Measurements from ENCODE around the gene RRBP1. TPM values are rescaled to one million over a fixed set of nuclear protein-coding genes. Genes with fewer than 3 reads are reported as not detected.

RRBP1 gene
- total and polyA plus RNA-seq, 2 donors (not counting 3 experiments of a cell fraction or from before 2014, with no cell fraction given) = 50.3 to 236 TPM

DNA sequence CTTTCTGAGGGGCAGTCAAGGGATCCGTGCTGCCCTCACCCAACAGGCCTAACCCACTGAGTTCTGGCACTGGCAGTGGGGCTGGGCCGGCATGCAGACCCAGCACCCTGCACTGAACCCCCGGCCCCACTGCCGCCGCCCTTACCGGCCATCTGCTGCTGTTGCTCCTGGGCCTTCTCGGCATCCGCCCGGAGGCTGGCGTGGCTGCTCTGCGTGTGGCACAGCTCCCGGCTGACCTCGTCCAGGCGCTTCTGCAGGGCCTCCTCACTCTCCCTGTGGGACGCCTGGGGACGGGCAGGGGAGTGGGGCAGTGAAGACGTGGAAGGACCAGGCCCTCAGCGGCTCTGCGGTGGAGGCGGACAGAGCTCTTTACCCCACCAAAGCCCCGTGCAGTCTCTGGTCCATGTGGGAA lies 52.4 kb downstream of the RRBP1 start:
- H3K27me3 ChIP-seq (ENCODE audit: control insufficient read depth in 2 of 2, insufficient read depth in 2 of 2, low read length in 2 of 2) = no peaks in the 10 kb centered on the region
- DNase-seq (ENCODE audit: low read depth, low spot score) = no peak
- TF ChIP-seq JUN (IDR thresholded peaks at IDR 0.05; ENCODE audit: borderline replicate concordance, insufficient read depth, insufficient read length, low read depth) (no peak), GATA2 (IDR thresholded peaks at IDR 0.05; ENCODE audit: insufficient read depth, insufficient read length, low read depth, low read length) (no peak), MYC (IDR thresholded peaks at IDR 0.05; ENCODE audit: low read depth, low read length) (no peak), EZH2 (IDR thresholded peaks at IDR 0.05; ENCODE audit: borderline replicate concordance, low read depth, low read length, severe bottlenecking) (no peak), POLR2A (IDR thresholded peaks at IDR 0.05; ENCODE audit: low read depth, low read length) (no peak), FOS (IDR thresholded peaks at IDR 0.05; ENCODE audit: borderline replicate concordance, insufficient read depth, low read length) (no peak), POLR2AphosphoS5 (IDR thresholded peaks at IDR 0.05; ENCODE audit: insufficient read depth, low read depth, low read length) (no peak)
- TF ChIP-seq, protein P1, sequence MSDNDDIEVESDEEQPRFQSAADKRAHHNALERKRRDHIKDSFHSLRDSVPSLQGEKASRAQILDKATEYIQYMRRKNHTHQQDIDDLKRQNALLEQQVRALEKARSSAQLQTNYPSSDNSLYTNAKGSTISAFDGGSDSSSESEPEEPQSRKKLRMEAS (IDR thresholded peaks at IDR 0.05; ENCODE audit: insufficient read depth, insufficient read length) = no peak
- TF ChIP-seq, protein P2, sequence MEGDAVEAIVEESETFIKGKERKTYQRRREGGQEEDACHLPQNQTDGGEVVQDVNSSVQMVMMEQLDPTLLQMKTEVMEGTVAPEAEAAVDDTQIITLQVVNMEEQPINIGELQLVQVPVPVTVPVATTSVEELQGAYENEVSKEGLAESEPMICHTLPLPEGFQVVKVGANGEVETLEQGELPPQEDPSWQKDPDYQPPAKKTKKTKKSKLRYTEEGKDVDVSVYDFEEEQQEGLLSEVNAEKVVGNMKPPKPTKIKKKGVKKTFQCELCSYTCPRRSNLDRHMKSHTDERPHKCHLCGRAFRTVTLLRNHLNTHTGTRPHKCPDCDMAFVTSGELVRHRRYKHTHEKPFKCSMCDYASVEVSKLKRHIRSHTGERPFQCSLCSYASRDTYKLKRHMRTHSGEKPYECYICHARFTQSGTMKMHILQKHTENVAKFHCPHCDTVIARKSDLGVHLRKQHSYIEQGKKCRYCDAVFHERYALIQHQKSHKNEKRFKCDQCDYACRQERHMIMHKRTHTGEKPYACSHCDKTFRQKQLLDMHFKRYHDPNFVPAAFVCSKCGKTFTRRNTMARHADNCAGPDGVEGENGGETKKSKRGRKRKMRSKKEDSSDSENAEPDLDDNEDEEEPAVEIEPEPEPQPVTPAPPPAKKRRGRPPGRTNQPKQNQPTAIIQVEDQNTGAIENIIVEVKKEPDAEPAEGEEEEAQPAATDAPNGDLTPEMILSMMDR (IDR thresholded peaks at IDR 0.05; ENCODE audit: extremely low read depth in 1 of 2, insufficient read depth in 1 of 2, low read depth in 1 of 2, low read length in 2 of 2) = no peak
- no TSS peak for BruUV-seq (replicated peaks)
- FAIRE-seq = no peak
- peaks cover 14 to 93% of the 10 kb centered on the region in 2 experiments for H3K36me3 ChIP-seq (ENCODE audit: control insufficient read depth in 2 of 2, extremely low read depth in 1 of 2, insufficient read depth in 2 of 2, low read length in 2 of 2)
- POLR2A ChIA-PET = no interaction called here
- CTCF ChIA-PET = interaction anchor here (1.0 kb wide), 1 partner anchor 124 kb away, joined by 4 read pairs; no protein-coding TSS in a partner anchor
- H3K9me3 ChIP-seq (replicated peaks; ENCODE audit: control insufficient read depth, insufficient read depth, low read length) = no peaks in the 10 kb centered on the region
- H3K9me1 ChIP-seq (replicated peaks; ENCODE audit: control insufficient read depth, extremely low read depth, insufficient read depth, low read length) = no peaks in the 10 kb centered on the region
- no peak overlapping the region for H2AFZ ChIP-seq (ENCODE audit: low read depth, low read length)
- H3K27ac ChIP-seq (ENCODE audit: insufficient read depth, low read depth, low read length) = no peak overlapping the region
- H3K79me2 ChIP-seq (ENCODE audit: control insufficient read depth, insufficient read depth, low read length) = no peaks in the 10 kb centered on the region
- intact Hi-C loops (cut with micrococcal nuclease) = no loop called here
- dilution Hi-C loops (cut with MboI; ENCODE audit: extremely low pct_ligation_motif_present, low sequenced_read_pairs) = no loop called here
- no peaks in the 10 kb centered on the region for H3K4me1 ChIP-seq (ENCODE audit: control insufficient read depth, extremely low read depth, insufficient read depth, low read length)
- no peak overlapping the region for H3K9ac ChIP-seq (replicated peaks; ENCODE audit: extremely low read depth, insufficient read depth, low read length)
- H4K20me1 ChIP-seq (replicated peaks; ENCODE audit: control insufficient read depth, extremely low read depth, insufficient read depth, low read length) = no peaks in the 10 kb centered on the region
- no peak overlapping the region for H3K4me2 ChIP-seq (ENCODE audit: insufficient read depth, low read length)
- H3K4me3 ChIP-seq (replicated peaks in 1 of 3; ENCODE audit: insufficient read depth in 1 of 3, low read depth in 1 of 3, low read length in 3 of 3) = no peak overlapping the region
